GM12878 (cell line): ENCODE data around the gene TUBGCP2. TPM values are rescaled to one million over a fixed set of nuclear protein-coding genes. Genes with fewer than 3 reads are reported as not detected.

Experiments used
- ATAC-seq: fragments of 200-7000 bp; cut with Tn5 transposase; 3 replicates; pipeline ENCODE4 v1.9.1; 2020; ENCODE audit warnings: mild to moderate bottlenecking, moderate library complexity
- BruUV-seq: library from RNA; stranded (reverse); fragments of 400-500 nt; replicated peaks from 2 replicates; lab custom pipeline; 2021; lab: Mats Ljungman, UMichigan
- CTCF ChIA-PET: fragments of 300-600 bp; sonication (Branson Sonifier 250); formaldehyde crosslinking; extraction: SDS; loops from one replicate; lab custom pipeline; 2021; ENCODE audit warnings: inconsistent platforms; lab: Yijun Ruan, JAX
- POLR2A ChIA-PET: fragments of 350-600 bp; formaldehyde crosslinking; extraction: SDS; loops from one replicate; lab custom pipeline; 2021; ENCODE audit warnings: inconsistent platforms; lab: Charles Lee
- RAD21 ChIA-PET: fragments of 300-600 bp; sonication (Branson Sonifier 250); formaldehyde crosslinking; loops from one replicate; lab custom pipeline; 2023; ENCODE audit warnings: antibody characterized with exemption; ENCODE audit not compliant: unreplicated experiment; lab: Charles Lee
- SMC1A ChIA-PET: fragments of 300-600 bp; sonication (Branson Sonifier 250); formaldehyde crosslinking; loops from one replicate; lab custom pipeline; 2023; ENCODE audit not compliant: unreplicated experiment, uncharacterized antibody; lab: Charles Lee
- DNase-seq: peaks from one replicate; pipeline ENCODE4 v3.0.0-alpha.2; 2011; ENCODE audit warnings: low read depth, low spot score
- FAIRE-seq: peaks from 3 replicates; lab custom pipeline; 2011; peaks lifted over from hg19 to GRCh38; lab: Jason Lieb, UNC
- H2AFZ ChIP-seq: 2 replicates; pipeline ENCODE4 v1.6.0; 2011; ENCODE audit warnings: low read depth, low read length, control low read depth; ENCODE audit not compliant: control insufficient read depth
- H3K27ac ChIP-seq: 2 replicates; pipeline ENCODE4 v1.5.1; 2011; ENCODE audit warnings: control low read depth; ENCODE audit not compliant: control insufficient read depth, insufficient read depth
- H3K27me3 ChIP-seq, 2 experiments: replicated peaks in 1 of 2; 2 replicates each; pipeline versions ENCODE4 v1.6.0 to v1.6.1; 2011; ENCODE audit warnings: low read length in 1 of 2; ENCODE audit not compliant: control insufficient read depth in 2 of 2, insufficient read depth in 2 of 2
- H3K36me3 ChIP-seq, 2 experiments: 2 replicates each; pipeline ENCODE4 v1.5.1; 2011; ENCODE audit warnings: low read length in 1 of 2; ENCODE audit not compliant: control insufficient read depth in 2 of 2, insufficient read depth in 2 of 2
- H3K4me1 ChIP-seq: 2 replicates; pipeline ENCODE4 v1.6.1; 2011; ENCODE audit warnings: mild to moderate bottlenecking, low read length, moderate library complexity, mixed read lengths; ENCODE audit not compliant: control insufficient read depth, insufficient read depth
- H3K4me2 ChIP-seq: 2 replicates; pipeline ENCODE4 v1.6.0; 2011; ENCODE audit warnings: control low read depth; ENCODE audit not compliant: control insufficient read depth, insufficient read depth
- H3K4me3 ChIP-seq: fragments of 200-600 bp; sonication (generic); 2 replicates; pipeline ENCODE4 v1.5.1; 2016
- H3K79me2 ChIP-seq: 2 replicates; pipeline ENCODE4 v1.6.0; 2011; ENCODE audit warnings: low read length; ENCODE audit not compliant: control insufficient read depth, insufficient read depth
- H3K9ac ChIP-seq: 2 replicates; pipeline ENCODE4 v1.8.0; 2011; ENCODE audit warnings: low read length, control low read depth, mixed read lengths; ENCODE audit not compliant: control insufficient read depth, insufficient read depth
- H3K9me3 ChIP-seq: replicated peaks from 3 replicates; pipeline ENCODE4 v1.5.1; 2011; ENCODE audit warnings: mild to moderate bottlenecking, low read length; ENCODE audit not compliant: control insufficient read depth, insufficient read depth
- H4K20me1 ChIP-seq: 2 replicates; pipeline ENCODE4 v1.6.0; 2011; ENCODE audit not compliant: control insufficient read depth, insufficient read depth
- DPF2 ChIP-seq: fragments of 450-650 bp; IDR thresholded peaks from 2 replicates; pipeline ENCODE4 v1.6.1; 2017; ENCODE audit warnings: mild to moderate bottlenecking
- LARP7 ChIP-seq: fragments of 450-650 bp; IDR thresholded peaks from 2 replicates; pipeline ENCODE4 v1.6.1; 2017; ENCODE audit warnings: mild to moderate bottlenecking
- POLR2AphosphoS5 ChIP-seq: IDR thresholded peaks from 2 replicates; pipeline ENCODE4 v1.6.1; 2011; ENCODE audit warnings: mild to moderate bottlenecking, low read length, inconsistent platforms
- SREBF2 ChIP-seq: IDR thresholded peaks from 2 replicates; pipeline ENCODE4 v1.6.1; 2012; ENCODE audit warnings: mild to moderate bottlenecking, low read length
- STAT3 ChIP-seq: IDR thresholded peaks from 2 replicates; pipeline ENCODE4 v1.6.1; 2011; ENCODE audit warnings: low read depth, low read length, improper control_type of control experiment
- WGBS: methylation state at CpG from one replicate; pipeline ENCODE4 v1.1.6; 2016; ENCODE audit warnings: low lambda C conversion rate; ENCODE audit not compliant: insufficient replicate concordance, insufficient coverage; ENCODE audit errors: missing lambda C conversion rate; 5-methylcytosine and 5-hydroxymethylcytosine counted together
- in situ Hi-C: fragments of 300-500 bp; cut with MboI; formaldehyde crosslinking; loops from 9 replicates; pipeline ENCODE4 v1.14.3; 2018; ENCODE audit warnings: mixed read lengths
- intact Hi-C: fragments of 100-400 bp; cut with micrococcal nuclease; formaldehyde crosslinking; loops from one replicate; pipeline ENCODE4 v1.14.2; 2022; ENCODE audit not compliant: unreplicated experiment
- polyA plus RNA-seq, 11 experiments: library from polyadenylated mRNA; depleted of rRNA in 4 of 11; unstranded in 6 of 11; stranded (reverse) in 5 of 11; fragments of >200 nt; fragmentation: Nextera tagmentation in 4 of 11; fragmentation: Illumina TruSeq in 1 of 11; extraction: Ambion mirVana in 4 of 11; extraction: Trizol in 1 of 11; gene quantifications; 1 replicate in 1 of 11; 2 replicates in 10 of 11; pipeline versions ENCODE4 v1.2.1 to v1.2.3, GENCODE V29; 2011 to 2016; ENCODE audit warnings: inconsistent platforms in 2 of 11, missing spikeins in 2 of 11, low read depth in 1 of 11
- total RNA-seq, 4 experiments: library from RNA; depleted of rRNA in 3 of 4; stranded (reverse); fragments of >200 nt in 3 of 4; fragmentation: Illumina TruSeq in 1 of 4; extraction: Trizol in 1 of 4; gene quantifications; 2 replicates each; pipeline versions ENCODE4 v1.2.1 to v1.2.3, GENCODE V29; 2013 to 2021
- TF ChIP-seq, protein P1 (sequence below): IDR thresholded peaks from 2 replicates; pipeline ENCODE4 v1.6.1; 2012; ENCODE audit warnings: mild to moderate bottlenecking, low read depth, low read length
- TF ChIP-seq, protein P2 (sequence below): fragments of 450-650 bp; conservative IDR thresholded peaks from 2 replicates; pipeline ENCODE4 v1.6.1; 2017; ENCODE audit warnings: mild to moderate bottlenecking, moderate library complexity
- TF ChIP-seq, protein P3 (sequence below): fragments of 450-650 bp; formaldehyde crosslinking; IDR thresholded peaks from 2 replicates; pipeline ENCODE4 v1.4.0; 2020; ENCODE audit warnings: mild to moderate bottlenecking, moderate library complexity
- TF ChIP-seq, protein P4 (sequence below): fragments of 450-650 bp; IDR thresholded peaks from 2 replicates; pipeline ENCODE4 v1.6.1; 2017; ENCODE audit warnings: antibody characterized with exemption, mild to moderate bottlenecking, moderate library complexity

The TUBGCP2 gene
- total and polyA plus RNA-seq, 10 of the 15 experiments (the other 5 are each of a cell fraction or from before 2014, with no cell fraction given), result 4.8 to 47.1 (median 34.7) TPM

DNA sequence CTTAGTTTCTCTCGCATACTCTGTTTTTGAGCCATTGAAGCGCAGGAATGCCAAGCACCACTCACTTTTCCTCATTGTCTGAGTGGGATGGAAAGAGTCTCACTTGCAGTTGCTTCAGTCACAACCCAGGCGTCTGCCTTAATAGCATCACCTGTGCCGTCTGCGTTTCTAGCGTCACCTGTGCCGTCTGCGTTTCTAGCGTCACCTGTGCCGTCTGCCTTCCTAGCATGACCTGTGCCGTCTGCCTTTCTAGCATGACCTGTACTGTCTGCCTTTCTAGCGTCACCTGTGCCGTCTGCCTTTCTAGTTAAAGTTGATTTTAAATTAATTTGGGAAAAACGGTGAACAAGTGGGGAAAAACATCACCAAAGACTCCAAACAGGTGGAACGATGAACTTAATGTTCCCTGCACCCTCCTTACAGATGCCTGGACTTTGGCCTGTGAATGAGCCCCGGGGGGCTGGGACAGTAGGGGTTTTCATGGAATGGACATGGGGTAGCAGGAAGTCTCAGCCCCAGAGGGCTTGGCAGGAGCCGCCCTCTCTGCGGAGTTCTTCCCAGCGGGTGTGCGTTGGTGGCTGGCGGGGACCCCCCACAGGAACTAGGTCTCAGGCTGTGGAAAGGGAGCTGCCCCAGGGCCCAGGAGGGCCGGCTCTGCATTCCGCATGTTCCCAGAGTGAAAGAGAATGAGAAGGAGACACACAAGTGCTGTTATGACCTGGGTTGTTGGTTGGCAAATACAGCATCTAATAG, 3.5 kb upstream of the TUBGCP2 start (continued):
- TF ChIP-seq, protein P1, sequence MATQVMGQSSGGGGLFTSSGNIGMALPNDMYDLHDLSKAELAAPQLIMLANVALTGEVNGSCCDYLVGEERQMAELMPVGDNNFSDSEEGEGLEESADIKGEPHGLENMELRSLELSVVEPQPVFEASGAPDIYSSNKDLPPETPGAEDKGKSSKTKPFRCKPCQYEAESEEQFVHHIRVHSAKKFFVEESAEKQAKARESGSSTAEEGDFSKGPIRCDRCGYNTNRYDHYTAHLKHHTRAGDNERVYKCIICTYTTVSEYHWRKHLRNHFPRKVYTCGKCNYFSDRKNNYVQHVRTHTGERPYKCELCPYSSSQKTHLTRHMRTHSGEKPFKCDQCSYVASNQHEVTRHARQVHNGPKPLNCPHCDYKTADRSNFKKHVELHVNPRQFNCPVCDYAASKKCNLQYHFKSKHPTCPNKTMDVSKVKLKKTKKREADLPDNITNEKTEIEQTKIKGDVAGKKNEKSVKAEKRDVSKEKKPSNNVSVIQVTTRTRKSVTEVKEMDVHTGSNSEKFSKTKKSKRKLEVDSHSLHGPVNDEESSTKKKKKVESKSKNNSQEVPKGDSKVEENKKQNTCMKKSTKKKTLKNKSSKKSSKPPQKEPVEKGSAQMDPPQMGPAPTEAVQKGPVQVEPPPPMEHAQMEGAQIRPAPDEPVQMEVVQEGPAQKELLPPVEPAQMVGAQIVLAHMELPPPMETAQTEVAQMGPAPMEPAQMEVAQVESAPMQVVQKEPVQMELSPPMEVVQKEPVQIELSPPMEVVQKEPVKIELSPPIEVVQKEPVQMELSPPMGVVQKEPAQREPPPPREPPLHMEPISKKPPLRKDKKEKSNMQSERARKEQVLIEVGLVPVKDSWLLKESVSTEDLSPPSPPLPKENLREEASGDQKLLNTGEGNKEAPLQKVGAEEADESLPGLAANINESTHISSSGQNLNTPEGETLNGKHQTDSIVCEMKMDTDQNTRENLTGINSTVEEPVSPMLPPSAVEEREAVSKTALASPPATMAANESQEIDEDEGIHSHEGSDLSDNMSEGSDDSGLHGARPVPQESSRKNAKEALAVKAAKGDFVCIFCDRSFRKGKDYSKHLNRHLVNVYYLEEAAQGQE, result no peak
- TF ChIP-seq LARP7 (no peak), POLR2AphosphoS5 (no peak), SREBF2 (no peak)
- TF ChIP-seq, protein P2, sequence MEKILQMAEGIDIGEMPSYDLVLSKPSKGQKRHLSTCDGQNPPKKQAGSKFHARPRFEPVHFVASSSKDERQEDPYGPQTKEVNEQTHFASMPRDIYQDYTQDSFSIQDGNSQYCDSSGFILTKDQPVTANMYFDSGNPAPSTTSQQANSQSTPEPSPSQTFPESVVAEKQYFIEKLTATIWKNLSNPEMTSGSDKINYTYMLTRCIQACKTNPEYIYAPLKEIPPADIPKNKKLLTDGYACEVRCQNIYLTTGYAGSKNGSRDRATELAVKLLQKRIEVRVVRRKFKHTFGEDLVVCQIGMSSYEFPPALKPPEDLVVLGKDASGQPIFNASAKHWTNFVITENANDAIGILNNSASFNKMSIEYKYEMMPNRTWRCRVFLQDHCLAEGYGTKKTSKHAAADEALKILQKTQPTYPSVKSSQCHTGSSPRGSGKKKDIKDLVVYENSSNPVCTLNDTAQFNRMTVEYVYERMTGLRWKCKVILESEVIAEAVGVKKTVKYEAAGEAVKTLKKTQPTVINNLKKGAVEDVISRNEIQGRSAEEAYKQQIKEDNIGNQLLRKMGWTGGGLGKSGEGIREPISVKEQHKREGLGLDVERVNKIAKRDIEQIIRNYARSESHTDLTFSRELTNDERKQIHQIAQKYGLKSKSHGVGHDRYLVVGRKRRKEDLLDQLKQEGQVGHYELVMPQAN, result no peak
- TF ChIP-seq, all 136 proteins: peak for 0

DNA sequence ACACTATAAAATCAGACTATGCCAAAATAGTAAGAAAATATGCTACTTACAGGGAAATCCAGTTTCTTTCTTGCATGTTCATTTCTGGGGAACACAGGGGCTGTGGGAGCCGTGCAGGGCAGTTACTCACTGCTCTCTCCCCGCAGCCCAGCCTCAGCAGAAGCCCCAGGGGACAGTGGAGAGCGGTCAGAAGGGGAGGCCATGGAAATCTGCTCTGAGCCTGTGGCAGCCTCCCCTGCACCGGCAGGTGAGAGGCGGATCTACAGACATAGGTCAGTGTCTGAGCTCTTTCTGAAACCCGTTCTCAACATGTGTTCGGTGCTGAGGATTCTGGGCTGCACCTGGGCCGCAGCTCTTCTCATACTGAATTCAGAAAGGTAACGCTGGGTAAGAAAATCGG, 2.9 kb upstream of the TUBGCP2 start:
- FAIRE-seq (no peak), ATAC-seq (no peak), DNase-seq (no peak)
- H3K27ac ChIP-seq, result no peak overlapping the region
- no peak overlapping the region for H3K9ac ChIP-seq
- ChIA-PET RAD21 (no interaction called here), SMC1A (no interaction called here), POLR2A (no interaction called here), CTCF (interaction anchor here (1.5 kb wide), 1 partner anchor 9 kb away, joined by 3 read pairs; no protein-coding TSS in a partner anchor)
- H2AFZ ChIP-seq, result no peak overlapping the region
- no peaks in the 10 kb centered on the region for H3K27me3 ChIP-seq
- peaks cover 10% of the 10 kb centered on the region for H3K4me1 ChIP-seq
- in situ Hi-C loops, result no loop called here
- H4K20me1 ChIP-seq, result no peaks in the 10 kb centered on the region
- H3K36me3 ChIP-seq, result peaks cover 0 to 4% of the 10 kb centered on the region in 2 experiments; a peak in 3 of 4 replicates
- no TSS peak for BruUV-seq
- H3K4me2 ChIP-seq, result no peak overlapping the region
- no peaks in the 10 kb centered on the region for H3K9me3 ChIP-seq
- WGBS, result 94% methylated on average over 10 of the region's 10 CpGs
- peaks cover 22% of the 10 kb centered on the region for H3K79me2 ChIP-seq
- no peak overlapping the region for H3K4me3 ChIP-seq
- intact Hi-C loops, result no loop called here
- TF ChIP-seq, protein P3, sequence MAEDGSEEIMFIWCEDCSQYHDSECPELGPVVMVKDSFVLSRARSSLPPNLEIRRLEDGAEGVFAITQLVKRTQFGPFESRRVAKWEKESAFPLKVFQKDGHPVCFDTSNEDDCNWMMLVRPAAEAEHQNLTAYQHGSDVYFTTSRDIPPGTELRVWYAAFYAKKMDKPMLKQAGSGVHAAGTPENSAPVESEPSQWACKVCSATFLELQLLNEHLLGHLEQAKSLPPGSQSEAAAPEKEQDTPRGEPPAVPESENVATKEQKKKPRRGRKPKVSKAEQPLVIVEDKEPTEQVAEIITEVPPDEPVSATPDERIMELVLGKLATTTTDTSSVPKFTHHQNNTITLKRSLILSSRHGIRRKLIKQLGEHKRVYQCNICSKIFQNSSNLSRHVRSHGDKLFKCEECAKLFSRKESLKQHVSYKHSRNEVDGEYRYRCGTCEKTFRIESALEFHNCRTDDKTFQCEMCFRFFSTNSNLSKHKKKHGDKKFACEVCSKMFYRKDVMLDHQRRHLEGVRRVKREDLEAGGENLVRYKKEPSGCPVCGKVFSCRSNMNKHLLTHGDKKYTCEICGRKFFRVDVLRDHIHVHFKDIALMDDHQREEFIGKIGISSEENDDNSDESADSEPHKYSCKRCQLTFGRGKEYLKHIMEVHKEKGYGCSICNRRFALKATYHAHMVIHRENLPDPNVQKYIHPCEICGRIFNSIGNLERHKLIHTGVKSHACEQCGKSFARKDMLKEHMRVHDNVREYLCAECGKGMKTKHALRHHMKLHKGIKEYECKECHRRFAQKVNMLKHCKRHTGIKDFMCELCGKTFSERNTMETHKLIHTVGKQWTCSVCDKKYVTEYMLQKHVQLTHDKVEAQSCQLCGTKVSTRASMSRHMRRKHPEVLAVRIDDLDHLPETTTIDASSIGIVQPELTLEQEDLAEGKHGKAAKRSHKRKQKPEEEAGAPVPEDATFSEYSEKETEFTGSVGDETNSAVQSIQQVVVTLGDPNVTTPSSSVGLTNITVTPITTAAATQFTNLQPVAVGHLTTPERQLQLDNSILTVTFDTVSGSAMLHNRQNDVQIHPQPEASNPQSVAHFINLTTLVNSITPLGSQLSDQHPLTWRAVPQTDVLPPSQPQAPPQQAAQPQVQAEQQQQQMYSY, result no peak
- TF ChIP-seq DPF2, result no peak
- TF ChIP-seq, protein P4, sequence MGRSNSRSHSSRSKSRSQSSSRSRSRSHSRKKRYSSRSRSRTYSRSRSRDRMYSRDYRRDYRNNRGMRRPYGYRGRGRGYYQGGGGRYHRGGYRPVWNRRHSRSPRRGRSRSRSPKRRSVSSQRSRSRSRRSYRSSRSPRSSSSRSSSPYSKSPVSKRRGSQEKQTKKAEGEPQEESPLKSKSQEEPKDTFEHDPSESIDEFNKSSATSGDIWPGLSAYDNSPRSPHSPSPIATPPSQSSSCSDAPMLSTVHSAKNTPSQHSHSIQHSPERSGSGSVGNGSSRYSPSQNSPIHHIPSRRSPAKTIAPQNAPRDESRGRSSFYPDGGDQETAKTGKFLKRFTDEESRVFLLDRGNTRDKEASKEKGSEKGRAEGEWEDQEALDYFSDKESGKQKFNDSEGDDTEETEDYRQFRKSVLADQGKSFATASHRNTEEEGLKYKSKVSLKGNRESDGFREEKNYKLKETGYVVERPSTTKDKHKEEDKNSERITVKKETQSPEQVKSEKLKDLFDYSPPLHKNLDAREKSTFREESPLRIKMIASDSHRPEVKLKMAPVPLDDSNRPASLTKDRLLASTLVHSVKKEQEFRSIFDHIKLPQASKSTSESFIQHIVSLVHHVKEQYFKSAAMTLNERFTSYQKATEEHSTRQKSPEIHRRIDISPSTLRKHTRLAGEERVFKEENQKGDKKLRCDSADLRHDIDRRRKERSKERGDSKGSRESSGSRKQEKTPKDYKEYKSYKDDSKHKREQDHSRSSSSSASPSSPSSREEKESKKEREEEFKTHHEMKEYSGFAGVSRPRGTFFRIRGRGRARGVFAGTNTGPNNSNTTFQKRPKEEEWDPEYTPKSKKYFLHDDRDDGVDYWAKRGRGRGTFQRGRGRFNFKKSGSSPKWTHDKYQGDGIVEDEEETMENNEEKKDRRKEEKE, result no peak
- no peak for TF ChIP-seq STAT3
- no peak for TF ChIP-seq POLR2AphosphoS5
